Left kidney (tissue), 2 donors: ENCODE data around the gene PRKCQ. TPM values are rescaled to one million over a fixed set of nuclear protein-coding genes. Genes with fewer than 3 reads are reported as not detected.
"Not testable (repeated sequence)": the region's sequence is repeated elsewhere in the genome, so short reads cannot be mapped to it uniquely, and the experiment has no call there.

Experiments used
- DNase-seq: peaks from one replicate; pipeline ENCODE4 v3.0.0-alpha.2; 2013
- polyA plus RNA-seq: library from polyadenylated mRNA; unstranded; fragments of 120-200 nt; gene quantifications from one replicate; pipeline ENCODE4 v1.2.1, GENCODE V29; 2013; ENCODE audit not compliant: insufficient read length

Gene PRKCQ
- polyA plus RNA-seq, 1 donor, result 16.5 TPM

GRCh38 chr10:6386346-6386745, 193.7 kb downstream of the PRKCQ start:
- no peak for DNase-seq

GRCh38 chr10:6385665-6386064, 194.4 kb downstream of the PRKCQ start:
- no peak for DNase-seq

- DNase-seq, result no peak
Measured at GRCh38 chr10:6384847-6385246, 195.2 kb downstream of the PRKCQ start.

GRCh38 chr10:6384031-6384430, 196.0 kb downstream of the PRKCQ start:
- DNase-seq, result no peak

- no peak for DNase-seq
Measured at GRCh38 chr10:6383096-6383812, 196.8 kb downstream of the PRKCQ start.

GRCh38 chr10:6382081-6382480, 198.0 kb downstream of the PRKCQ start:
- no peak for DNase-seq

- DNase-seq, result not testable (repeated sequence)
Measured at GRCh38 chr10:6380478-6380877, 199.6 kb downstream of the PRKCQ start.

- no peak for DNase-seq
Measured at GRCh38 chr10:6379015-6379776, 200.9 kb downstream of the PRKCQ start.
